GM12891 (cell line): ENCODE data around the gene PTBP2.

Experiments used
- DNase-seq: peaks from one replicate; pipeline ENCODE4 v3.0.0; 2011; ENCODE audit warnings: low spot score; ENCODE audit not compliant: insufficient read length
- FAIRE-seq: peaks from 2 replicates; lab custom pipeline; 2011; peaks lifted over from hg19 to GRCh38; lab: Jason Lieb, UNC
- PAX5 ChIP-seq: IDR thresholded peaks from 2 replicates; pipeline ENCODE4 v1.6.1; 2011; ENCODE audit warnings: low read length, moderate library complexity, mild to moderate bottlenecking; ENCODE audit not compliant: insufficient read depth, severe bottlenecking
- POLR2A ChIP-seq: IDR thresholded peaks from 2 replicates; pipeline ENCODE4 v1.6.1; 2011; ENCODE audit warnings: low read depth, low read length, control low read depth
- POLR2AphosphoS5 ChIP-seq: IDR thresholded peaks from 2 replicates; pipeline ENCODE4 v1.6.1; 2011; ENCODE audit warnings: low read depth, low read length, control low read depth
- POU2F2 ChIP-seq: IDR thresholded peaks from 2 replicates; pipeline ENCODE4 v1.6.1; 2011; ENCODE audit warnings: low read depth, mild to moderate bottlenecking, control low read depth, low read length, moderate library complexity
- SPI1 ChIP-seq: IDR thresholded peaks from 2 replicates; pipeline ENCODE4 v1.6.1; 2011; ENCODE audit warnings: low read depth, low read length, control low read depth
- TAF1 ChIP-seq: IDR thresholded peaks from 2 replicates; pipeline ENCODE4 v1.6.1; 2011; ENCODE audit warnings: low read depth, low read length, control low read depth

The PTBP2 gene

DNA sequence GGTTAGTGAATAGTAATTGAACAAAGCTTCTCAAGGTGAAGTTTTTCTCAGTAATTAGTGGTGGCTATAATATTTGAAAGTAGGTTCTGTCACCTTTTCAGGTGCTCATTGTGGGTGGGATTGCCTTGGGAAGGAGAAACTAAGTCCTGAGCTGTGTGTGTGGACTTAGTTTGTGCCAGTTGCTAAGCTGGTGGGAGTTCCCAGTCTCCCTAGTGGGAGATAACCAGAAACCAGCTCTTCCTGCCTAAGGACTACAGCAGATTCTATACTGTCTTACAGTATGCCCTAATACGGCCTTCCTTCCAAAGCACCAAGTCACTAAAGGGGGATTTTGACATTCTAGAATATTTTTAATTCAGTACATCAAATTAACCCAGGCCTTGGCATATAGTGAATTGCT, 94.3 kb downstream of the PTBP2 start:
- no peak for DNase-seq
- TF ChIP-seq POU2F2, result no peak
- no peak for TF ChIP-seq TAF1
- no peak for TF ChIP-seq SPI1
- TF ChIP-seq POLR2A, result no peak
- no peak for TF ChIP-seq PAX5
- no peak for TF ChIP-seq POLR2AphosphoS5
- no peak for FAIRE-seq

DNA sequence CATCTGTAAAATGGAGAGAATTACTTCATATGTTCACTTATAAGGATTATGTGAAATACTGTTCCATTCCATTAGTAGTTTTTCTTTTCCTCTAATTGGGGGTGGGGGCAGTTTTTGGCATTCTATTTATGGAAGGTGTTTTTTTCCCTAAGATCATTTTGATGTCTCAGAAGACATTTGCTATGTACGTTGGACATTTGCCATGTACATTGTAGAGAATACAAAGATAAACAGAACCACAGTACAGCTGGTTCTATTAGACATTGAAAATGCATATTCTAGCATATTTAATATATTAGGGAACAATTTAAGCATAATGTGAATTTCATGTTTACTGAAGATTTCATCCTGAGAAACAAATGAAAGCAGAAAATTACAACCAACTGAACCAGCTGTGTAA, 98.5 kb downstream of the PTBP2 start:
- no peak for TF ChIP-seq TAF1
- no peak for TF ChIP-seq SPI1
- TF ChIP-seq POU2F2, result no peak
- no peak for TF ChIP-seq POLR2AphosphoS5
- TF ChIP-seq PAX5, result no peak
- TF ChIP-seq POLR2A, result no peak
- DNase-seq, result no peak
- no peak for FAIRE-seq

DNA sequence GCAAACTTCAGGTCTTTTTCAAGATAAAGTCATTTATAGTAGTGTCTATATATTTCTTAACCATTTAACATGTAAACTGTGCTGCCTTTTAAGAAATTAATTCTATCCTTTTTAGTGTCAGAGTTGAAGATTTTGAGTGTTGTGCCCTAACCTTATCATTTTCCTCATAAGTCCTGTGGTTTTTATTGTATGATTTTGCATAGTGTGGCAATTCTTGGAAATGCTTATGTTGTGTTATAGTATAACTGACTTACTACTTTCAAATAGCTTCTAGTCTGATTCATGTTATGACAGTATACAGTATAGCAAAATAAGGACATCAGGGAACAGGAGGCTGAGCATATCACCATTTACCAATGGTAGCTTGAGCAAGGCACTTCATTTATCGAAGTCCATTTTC, 99.1 kb downstream of the PTBP2 start:
- no peak for TF ChIP-seq POLR2A
- DNase-seq (no peak), FAIRE-seq (no peak)

DNA sequence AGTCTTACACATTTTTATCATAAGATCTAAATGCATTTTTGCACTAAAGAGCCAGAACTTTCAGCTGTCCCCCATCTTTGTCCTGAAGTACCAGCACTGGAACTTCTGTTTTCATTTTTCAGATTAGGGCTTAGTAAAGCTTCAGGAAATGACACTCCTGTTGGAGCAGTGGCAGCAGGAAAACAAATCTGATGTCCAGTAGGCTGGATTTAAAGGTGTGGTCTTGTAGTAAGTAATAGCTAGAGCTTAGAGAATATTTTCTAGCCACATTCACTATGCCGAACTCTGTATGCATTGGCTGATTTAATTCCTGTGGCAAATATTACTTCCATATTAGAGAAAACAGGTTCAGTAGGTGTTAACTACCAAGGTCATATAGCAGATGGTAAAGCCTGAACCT, 103.6 kb downstream of the PTBP2 start:
- no peak for DNase-seq
- TF ChIP-seq POLR2A (no peak), POU2F2 (no peak), TAF1 (no peak), SPI1 (no peak), POLR2AphosphoS5 (no peak), PAX5 (no peak)
- FAIRE-seq, result no peak

DNA sequence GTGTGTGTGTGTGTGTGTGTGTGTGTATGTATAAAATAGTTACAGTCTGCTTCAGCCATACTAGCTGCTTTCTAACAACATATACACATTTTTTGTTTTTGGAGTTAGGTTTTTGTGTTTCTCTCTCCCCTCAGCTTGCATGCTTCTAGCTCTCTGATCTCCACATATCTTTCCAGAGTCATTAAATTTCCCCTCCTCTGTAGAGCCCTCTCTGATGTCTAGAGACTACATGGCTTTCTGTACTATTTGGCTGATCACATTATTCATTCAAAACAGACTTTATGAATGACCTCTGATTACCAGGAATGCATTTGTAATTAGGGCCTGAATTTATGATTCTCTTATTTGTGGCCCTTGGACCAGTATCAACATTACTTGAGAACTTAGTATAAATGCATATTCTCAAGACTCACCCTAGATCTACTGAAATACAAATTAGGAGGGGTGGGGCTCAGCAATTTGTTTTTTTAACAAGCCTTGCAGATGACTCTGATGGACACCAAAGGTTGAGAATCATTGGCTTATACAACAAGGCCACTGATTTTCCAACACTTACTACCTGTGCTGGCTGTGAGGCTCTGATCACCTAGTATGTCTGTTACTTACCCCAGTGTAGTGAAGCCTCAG, 104.5 kb downstream of the PTBP2 start:
- DNase-seq, result no peak
- FAIRE-seq, result no peak
- no peak for TF ChIP-seq POLR2AphosphoS5
- TF ChIP-seq TAF1, result no peak
- no peak for TF ChIP-seq POU2F2
- TF ChIP-seq POLR2A, result no peak
- TF ChIP-seq PAX5, result no peak
- TF ChIP-seq SPI1, result no peak

DNA sequence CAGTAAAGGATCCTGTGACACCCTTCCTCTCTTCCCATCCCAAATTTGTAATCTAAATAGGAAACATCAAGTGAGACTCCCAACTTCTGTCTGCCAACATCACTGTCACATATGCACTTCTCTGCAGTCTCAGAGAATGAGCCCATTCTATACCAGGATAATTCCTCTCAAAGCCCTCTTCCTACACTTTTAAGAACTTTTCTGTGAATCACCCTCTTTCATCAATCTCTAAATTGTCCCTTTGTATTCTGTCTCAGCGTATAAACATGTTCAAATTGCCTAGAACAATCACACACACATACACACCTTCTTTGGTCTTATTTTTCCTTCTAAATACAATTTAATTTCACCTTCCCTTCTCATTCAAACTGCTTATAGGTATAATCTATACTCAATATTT, 111.8 kb downstream of the PTBP2 start:
- no peak for DNase-seq
- no peak for TF ChIP-seq SPI1
- TF ChIP-seq TAF1, result no peak
- TF ChIP-seq POU2F2, result no peak
- no peak for TF ChIP-seq POLR2AphosphoS5
- TF ChIP-seq PAX5, result no peak
- TF ChIP-seq POLR2A, result no peak
- no peak for FAIRE-seq

DNA sequence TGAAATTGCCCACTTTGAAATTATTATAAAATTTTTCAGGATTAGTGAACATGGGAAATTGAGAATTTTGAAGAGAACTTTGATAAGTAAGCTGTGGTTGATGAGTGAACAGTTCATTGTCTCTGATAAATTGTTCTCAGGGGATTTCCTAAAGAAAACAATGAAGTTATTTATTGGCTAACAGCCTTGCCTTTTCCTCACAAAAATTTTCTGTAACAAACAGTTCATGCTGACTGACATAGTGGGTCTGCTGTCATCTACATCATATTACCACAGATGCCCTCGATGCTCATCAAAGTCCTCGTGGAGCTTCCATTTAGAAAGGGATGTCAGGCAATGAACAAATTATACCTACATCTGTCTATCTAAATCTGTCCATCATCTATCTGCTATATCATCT, 113.4 kb downstream of the PTBP2 start:
- no peak for FAIRE-seq
- no peak for DNase-seq
- TF ChIP-seq POU2F2, result no peak
- TF ChIP-seq SPI1, result no peak
- no peak for TF ChIP-seq TAF1
- TF ChIP-seq POLR2AphosphoS5, result no peak
- no peak for TF ChIP-seq PAX5
- TF ChIP-seq POLR2A, result no peak

DNA sequence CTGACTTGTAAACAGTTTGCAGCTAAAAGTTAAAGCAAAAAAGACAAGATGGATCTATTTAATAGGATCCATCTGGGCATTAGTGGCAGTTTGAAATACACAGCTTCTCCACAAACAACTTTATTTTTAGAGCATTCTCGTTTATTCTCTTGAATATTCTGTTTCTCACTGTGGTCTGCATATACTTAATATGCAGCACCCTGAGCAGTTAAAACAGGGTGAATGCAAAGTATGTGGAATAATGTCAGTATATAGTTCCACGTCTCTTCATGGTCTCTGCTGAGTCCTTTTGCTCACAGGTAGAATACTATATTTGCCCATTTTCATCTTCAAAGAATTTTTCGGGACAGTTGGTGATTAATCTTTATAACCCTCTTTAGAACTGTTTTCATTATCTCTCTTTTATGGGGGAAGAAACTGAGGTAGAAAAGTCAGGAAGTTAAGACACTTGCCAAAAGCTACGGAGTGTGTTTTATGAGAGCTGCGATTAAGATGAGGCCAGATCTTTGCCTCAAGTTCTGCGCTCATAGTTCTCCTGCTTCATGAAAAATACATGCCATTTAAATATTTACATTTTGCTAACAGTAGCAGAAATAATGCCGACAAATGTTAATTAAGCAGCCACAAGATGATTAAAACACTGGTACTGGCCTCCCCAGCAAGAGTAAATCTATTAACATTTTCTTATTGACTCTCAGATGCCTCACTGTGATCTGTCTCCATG, 115.6 kb downstream of the PTBP2 start:
- no peak for DNase-seq
- FAIRE-seq, result no peak
- TF ChIP-seq POLR2A, result no peak
- no peak for TF ChIP-seq SPI1
- no peak for TF ChIP-seq POU2F2
- no peak for TF ChIP-seq PAX5
- no peak for TF ChIP-seq TAF1
- no peak for TF ChIP-seq POLR2AphosphoS5

DNA sequence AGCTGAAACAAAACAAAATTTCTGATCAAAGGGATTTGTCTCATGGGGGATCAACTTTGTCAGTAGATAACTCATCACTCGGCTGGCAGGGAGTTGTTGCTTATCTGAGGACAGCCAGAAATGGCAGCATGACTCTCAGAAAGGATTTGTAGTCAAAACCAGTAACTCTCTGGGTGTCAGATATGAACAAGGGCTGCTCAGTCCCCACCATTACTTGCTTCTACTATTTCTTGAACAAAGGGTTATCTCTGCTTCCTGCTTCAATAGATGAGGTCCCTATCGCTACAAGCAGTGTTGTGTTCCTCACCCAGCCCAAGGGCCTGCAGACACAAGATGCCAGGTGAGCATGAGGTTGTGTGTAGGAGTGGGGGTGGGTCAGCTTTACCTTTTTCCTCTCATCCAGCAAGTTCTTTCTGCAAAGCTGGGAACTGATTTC, 116.2 kb downstream of the PTBP2 start:
- TF ChIP-seq SPI1 (no peak), PAX5 (no peak), POLR2A (no peak), POLR2AphosphoS5 (no peak), TAF1 (no peak), POU2F2 (no peak)
- no peak for FAIRE-seq
- no peak for DNase-seq

DNA sequence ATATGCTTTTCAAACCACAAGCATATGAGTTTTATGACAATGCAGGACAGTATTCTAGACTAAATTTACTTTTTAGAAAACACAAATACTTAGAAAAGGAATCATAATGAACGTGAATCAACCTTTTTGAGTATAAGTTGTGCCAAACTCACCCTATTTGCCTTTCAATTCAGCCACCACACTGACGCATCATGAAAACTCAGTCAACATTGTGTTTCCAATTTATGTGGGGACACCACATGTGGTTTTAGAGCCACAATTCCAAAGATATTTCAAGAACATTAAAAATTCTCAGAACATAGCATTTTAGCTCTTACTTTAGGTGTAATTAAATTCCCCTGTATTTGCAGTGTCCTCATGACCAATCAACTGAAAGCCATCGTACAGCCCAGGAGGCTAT, 118.8 kb downstream of the PTBP2 start:
- no peak for FAIRE-seq
- TF ChIP-seq POU2F2 (no peak), PAX5 (no peak)

DNA sequence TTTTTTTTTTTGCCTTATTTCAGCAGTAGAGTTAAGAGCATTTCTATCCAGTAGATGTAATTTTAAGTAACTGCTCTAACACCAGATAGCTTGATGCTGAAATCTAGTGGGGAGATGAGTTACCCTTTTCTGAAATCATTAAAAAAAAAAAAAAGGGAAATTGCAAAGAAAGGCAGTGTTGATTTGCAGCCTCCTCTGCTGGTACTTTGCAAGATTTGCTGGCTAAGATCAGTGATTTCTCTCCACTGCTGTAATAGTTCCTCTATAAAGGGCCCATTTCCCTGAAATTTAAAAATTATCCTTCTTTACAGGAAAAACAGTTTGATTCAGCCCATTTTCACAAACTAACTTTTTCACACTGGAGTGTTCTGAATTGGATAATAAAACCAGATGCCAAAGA, 120.6 kb downstream of the PTBP2 start:
- DNase-seq (no peak), FAIRE-seq (no peak)

More for the DNA sequence above, 118.8 kb downstream of the PTBP2 start:
- no peak for DNase-seq

More for the DNA sequence above, 120.6 kb downstream of the PTBP2 start:
- TF ChIP-seq POLR2A, result no peak
- no peak for TF ChIP-seq SPI1
- TF ChIP-seq POLR2AphosphoS5, result no peak
- TF ChIP-seq PAX5, result no peak
- no peak for TF ChIP-seq TAF1
- TF ChIP-seq POU2F2, result no peak
